Keratinocyte (primary cell): ENCODE data around the gene FSTL5. TPM values are rescaled to one million over a fixed set of nuclear protein-coding genes. Genes with fewer than 3 reads are reported as not detected.

Experiments
- DNase-seq: peaks from one replicate; pipeline ENCODE4 v3.0.0-alpha.2; 2011; ENCODE audit warnings: low read depth, missing footprints, low spot score
- FAIRE-seq: peaks from 2 replicates; lab custom pipeline; 2011; peaks lifted over from hg19 to GRCh38; lab: Jason Lieb, UNC
- H2AFZ ChIP-seq: 2 replicates; pipeline ENCODE4 v1.6.0; 2012; ENCODE audit warnings: low read length, control low read depth, inconsistent platforms; ENCODE audit not compliant: control insufficient read depth
- H3K27ac ChIP-seq: 2 replicates; pipeline ENCODE4 v1.5.1; 2011; ENCODE audit warnings: low read length; ENCODE audit not compliant: control insufficient read depth, insufficient read depth
- H3K27me3 ChIP-seq: 3 replicates; pipeline ENCODE4 v1.6.0; 2011; ENCODE audit warnings: low read length; ENCODE audit not compliant: control insufficient read depth, insufficient read depth; ENCODE audit errors: extremely low read depth
- H3K36me3 ChIP-seq, 2 experiments: 2 replicates in 1 of 2; 3 replicates in 1 of 2; pipeline ENCODE4 v1.5.1; 2011; ENCODE audit warnings: low read length in 2 of 2, mild to moderate bottlenecking in 1 of 2; ENCODE audit not compliant: control insufficient read depth in 2 of 2, insufficient read depth in 2 of 2; ENCODE audit errors: extremely low read depth in 1 of 2
- H3K4me1 ChIP-seq: 3 replicates; pipeline ENCODE4 v1.5.1; 2011; ENCODE audit warnings: low read length; ENCODE audit not compliant: control insufficient read depth, insufficient read depth; ENCODE audit errors: extremely low read depth
- H3K4me2 ChIP-seq: 3 replicates; pipeline ENCODE4 v1.6.0; 2011; ENCODE audit warnings: low read depth, low read length; ENCODE audit not compliant: control insufficient read depth, insufficient read depth; ENCODE audit errors: extremely low read depth
- H3K4me3 ChIP-seq, 3 experiments: fragments of 200-600 bp in 1 of 3; sonication (generic) in 1 of 3; 2 replicates in 2 of 3; 3 replicates in 1 of 3; pipeline ENCODE4 v1.5.1; 2011 to 2016; ENCODE audit warnings: low read length in 3 of 3, mild to moderate bottlenecking in 3 of 3, control low read depth in 2 of 3, inconsistent platforms in 1 of 3, low read depth in 1 of 3, mixed read lengths in 1 of 3, mixed run types in 1 of 3, moderate library complexity in 1 of 3; ENCODE audit not compliant: control insufficient read depth in 2 of 3, insufficient read depth in 2 of 3; ENCODE audit errors: extremely low read depth in 1 of 3
- H3K79me2 ChIP-seq: 2 replicates; pipeline ENCODE4 v1.6.0; 2012; ENCODE audit warnings: low read length; ENCODE audit not compliant: control insufficient read depth, insufficient read depth
- H3K9ac ChIP-seq: 3 replicates; pipeline ENCODE4 v1.6.0; 2011; ENCODE audit warnings: low read length; ENCODE audit not compliant: control insufficient read depth, insufficient read depth; ENCODE audit errors: extremely low read depth
- H3K9me1 ChIP-seq: 3 replicates; pipeline ENCODE4 v1.6.0; 2011; ENCODE audit warnings: low read length; ENCODE audit not compliant: control insufficient read depth, insufficient read depth; ENCODE audit errors: extremely low read depth
- H3K9me3 ChIP-seq: 2 replicates; pipeline ENCODE4 v1.5.1; 2012; ENCODE audit warnings: low read depth, low read length; ENCODE audit not compliant: control insufficient read depth
- H4K20me1 ChIP-seq: 3 replicates; pipeline ENCODE4 v1.6.0; 2011; ENCODE audit warnings: low read length; ENCODE audit not compliant: control insufficient read depth, insufficient read depth; ENCODE audit errors: extremely low read depth
- EZH2 ChIP-seq: IDR thresholded peaks from one replicate; pipeline ENCODE4 v1.6.1; 2012; ENCODE audit warnings: inconsistent platforms, mild to moderate bottlenecking, low read length, moderate library complexity
- dilution Hi-C: fragments of 300-500 bp; cut with MboI; formaldehyde crosslinking; loops from one replicate; pipeline ENCODE4 v1.7.0; 2020; ENCODE audit warnings: low sequenced_read_pairs; ENCODE audit not compliant: extremely low pct_ligation_motif_present
- polyA plus RNA-seq, 5 experiments: library from polyadenylated mRNA; depleted of rRNA in 3 of 5; stranded (reverse) in 3 of 5; stranded (forward) in 1 of 5; unstranded in 1 of 5; fragments of >200 nt; gene quantifications; 1 replicate in 1 of 5; 2 replicates in 3 of 5; 3 replicates in 1 of 5; pipeline versions ENCODE4 v1.2.1 to v1.2.3, GENCODE V29; 2011 to 2012; ENCODE audit warnings: missing spikeins in 2 of 5, low read depth in 1 of 5, low replicate concordance in 1 of 5
- TF ChIP-seq, protein P1 (sequence below), 3 experiments: IDR thresholded peaks in 1 of 3; conservative IDR thresholded peaks in 1 of 3; optimal IDR thresholded peaks in 1 of 3; 2 replicates in 2 of 3; 3 replicates in 1 of 3; pipeline versions ENCODE3 to v1.5.1; 2011; ENCODE audit warnings: low read length in 3 of 3, mild to moderate bottlenecking in 3 of 3, moderate library complexity in 2 of 3, control low read depth in 1 of 3, inconsistent platforms in 1 of 3; ENCODE audit not compliant: insufficient read depth in 2 of 3; ENCODE audit errors: extremely low read depth in 1 of 3

The FSTL5 gene
- polyA plus RNA-seq, 1 donor (not counting 4 experiments of a cell fraction or from before 2014, with no cell fraction given) = not detected

DNA sequence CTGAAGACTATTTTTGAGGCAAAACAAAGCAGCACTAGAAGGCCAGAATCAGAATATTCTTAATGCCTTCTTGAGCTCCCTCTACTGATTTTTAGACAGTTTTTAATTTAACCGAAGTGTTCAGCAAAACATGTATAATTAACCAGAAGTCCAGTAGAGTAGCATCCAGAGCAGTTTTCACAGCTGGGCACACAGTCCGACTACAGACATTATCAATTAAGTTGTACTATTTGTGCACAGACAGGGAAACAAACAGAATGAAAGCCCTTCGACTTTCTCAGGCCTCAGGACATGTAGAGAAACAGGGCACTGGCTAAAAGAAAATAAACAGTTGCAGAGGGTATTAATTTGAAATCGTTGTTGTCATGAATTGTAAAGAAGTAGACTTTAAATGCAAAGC is 11.9 kb downstream of the FSTL5 start:
- DNase-seq = no peak
- dilution Hi-C loops = no loop called here
- H3K9ac ChIP-seq = no peak overlapping the region
- TF ChIP-seq EZH2 = no peak
- TF ChIP-seq, protein P1, sequence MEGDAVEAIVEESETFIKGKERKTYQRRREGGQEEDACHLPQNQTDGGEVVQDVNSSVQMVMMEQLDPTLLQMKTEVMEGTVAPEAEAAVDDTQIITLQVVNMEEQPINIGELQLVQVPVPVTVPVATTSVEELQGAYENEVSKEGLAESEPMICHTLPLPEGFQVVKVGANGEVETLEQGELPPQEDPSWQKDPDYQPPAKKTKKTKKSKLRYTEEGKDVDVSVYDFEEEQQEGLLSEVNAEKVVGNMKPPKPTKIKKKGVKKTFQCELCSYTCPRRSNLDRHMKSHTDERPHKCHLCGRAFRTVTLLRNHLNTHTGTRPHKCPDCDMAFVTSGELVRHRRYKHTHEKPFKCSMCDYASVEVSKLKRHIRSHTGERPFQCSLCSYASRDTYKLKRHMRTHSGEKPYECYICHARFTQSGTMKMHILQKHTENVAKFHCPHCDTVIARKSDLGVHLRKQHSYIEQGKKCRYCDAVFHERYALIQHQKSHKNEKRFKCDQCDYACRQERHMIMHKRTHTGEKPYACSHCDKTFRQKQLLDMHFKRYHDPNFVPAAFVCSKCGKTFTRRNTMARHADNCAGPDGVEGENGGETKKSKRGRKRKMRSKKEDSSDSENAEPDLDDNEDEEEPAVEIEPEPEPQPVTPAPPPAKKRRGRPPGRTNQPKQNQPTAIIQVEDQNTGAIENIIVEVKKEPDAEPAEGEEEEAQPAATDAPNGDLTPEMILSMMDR (optimal IDR thresholded peaks at IDR 0.05 in 1 of 3, IDR thresholded peaks at IDR 0.05 in 1 of 3, conservative IDR thresholded peaks at IDR 0.05 in 1 of 3; ENCODE audit: extremely low read depth in 1 of 3, insufficient read depth in 2 of 3, low read length in 3 of 3) = no peak
- H4K20me1 ChIP-seq = no peaks in the 10 kb centered on the region
- H3K36me3 ChIP-seq = no peaks in the 10 kb centered on the region
- H3K9me1 ChIP-seq = no peaks in the 10 kb centered on the region
- H3K9me3 ChIP-seq = no peaks in the 10 kb centered on the region
- no peak overlapping the region for H2AFZ ChIP-seq
- H3K4me3 ChIP-seq = no peak overlapping the region
- no peaks in the 10 kb centered on the region for H3K79me2 ChIP-seq
- no peak for FAIRE-seq
- no peaks in the 10 kb centered on the region for H3K27me3 ChIP-seq
- no peak overlapping the region for H3K27ac ChIP-seq
- H3K4me1 ChIP-seq = no peaks in the 10 kb centered on the region
- no peak overlapping the region for H3K4me2 ChIP-seq

DNA sequence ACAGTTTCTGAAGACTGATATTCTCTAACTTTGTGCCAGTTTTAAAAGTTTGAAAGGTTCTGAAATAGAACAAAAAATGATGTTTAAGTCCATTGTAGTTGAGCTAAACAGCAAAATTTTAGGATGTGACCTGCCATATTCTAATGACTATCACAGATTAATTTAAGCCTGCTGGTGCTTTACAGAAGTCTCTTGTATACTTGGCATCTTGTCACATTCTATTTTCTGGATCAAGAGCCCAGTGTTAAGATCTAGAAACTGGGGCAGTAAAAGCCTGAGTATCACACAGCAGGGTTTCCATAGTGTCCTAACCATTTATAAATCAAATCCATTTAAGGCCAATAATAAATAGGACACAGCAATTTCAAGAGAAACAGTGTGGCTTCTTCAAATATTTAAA is 12.4 kb downstream of the FSTL5 start:
- Histone ChIP-seq H2AFZ (no peak overlapping the region), H3K4me3 (no peak overlapping the region), H3K36me3 (no peaks in the 10 kb centered on the region), H3K9me1 (no peaks in the 10 kb centered on the region), H3K27ac (no peak overlapping the region), H4K20me1 (no peaks in the 10 kb centered on the region), H3K9me3 (no peaks in the 10 kb centered on the region), H3K9ac (no peak overlapping the region), H3K4me1 (no peaks in the 10 kb centered on the region), H3K4me2 (no peak overlapping the region), H3K27me3 (no peaks in the 10 kb centered on the region), H3K79me2 (no peaks in the 10 kb centered on the region)
- no peak for TF ChIP-seq EZH2
- TF ChIP-seq, protein P1 (optimal IDR thresholded peaks at IDR 0.05 in 1 of 3, IDR thresholded peaks at IDR 0.05 in 1 of 3, conservative IDR thresholded peaks at IDR 0.05 in 1 of 3; ENCODE audit: extremely low read depth in 1 of 3, insufficient read depth in 2 of 3, low read length in 3 of 3) = no peak
- dilution Hi-C loops = no loop called here
- no peak for DNase-seq
- FAIRE-seq = no peak
